Endothelial cell of umbilical vein (primary cell): ENCODE measurements around the gene ACSL4. TPM values are rescaled to one million over a fixed set of nuclear protein-coding genes. Genes with fewer than 3 reads are reported as not detected.
"Not testable (repeated sequence)": the region's sequence is repeated elsewhere in the genome, so short reads cannot be mapped to it uniquely, and the experiment has no call there.

ENCODE experiments used
- BruUV-seq: library from RNA; stranded (reverse); fragments of 400-500 nt; replicated peaks from 2 replicates; lab custom pipeline; 2021; lab: Mats Ljungman, UMichigan
- CTCF ChIA-PET: fragments of 300-600, 350-600 bp; sonication (Branson Sonifier 250); formaldehyde crosslinking; loops from one replicate; lab custom pipeline; 2021; ENCODE audit warnings: antibody characterized with exemption, inconsistent platforms; lab: Charles Lee
- POLR2A ChIA-PET: fragments of 300-600, 350-600 bp; sonication (Branson Sonifier 250); formaldehyde crosslinking; loops from one replicate; lab custom pipeline; 2021; ENCODE audit warnings: antibody characterized with exemption, inconsistent platforms; lab: Charles Lee
- DNase-seq: peaks from one replicate; pipeline ENCODE4 v3.0.0-alpha.2; 2011; ENCODE audit warnings: low read depth, low spot score
- FAIRE-seq: peaks from 2 replicates; lab custom pipeline; 2011; peaks lifted over from hg19 to GRCh38; lab: Jason Lieb, UNC
- H2AFZ ChIP-seq: 2 replicates; pipeline ENCODE4 v1.6.0; 2012; ENCODE audit warnings: low read depth, low read length, control low read depth, inconsistent platforms
- H3K27ac ChIP-seq: 2 replicates; pipeline ENCODE4 v1.5.1; 2011; ENCODE audit warnings: low read depth, mild to moderate bottlenecking, control low read depth, low read length, moderate library complexity; ENCODE audit not compliant: insufficient read depth
- H3K27me3 ChIP-seq, 2 experiments: 2 replicates each; pipeline versions ENCODE4 v1.6.0 to v1.6.1; 2011; ENCODE audit warnings: low read length in 2 of 2, mixed read lengths in 1 of 2; ENCODE audit not compliant: control insufficient read depth in 2 of 2, insufficient read depth in 2 of 2
- H3K36me3 ChIP-seq, 2 experiments: 2 replicates in 1 of 2; 3 replicates in 1 of 2; pipeline ENCODE4 v1.5.1; 2011; ENCODE audit warnings: low read length in 2 of 2, mild to moderate bottlenecking in 1 of 2, moderate library complexity in 1 of 2; ENCODE audit not compliant: control insufficient read depth in 2 of 2, insufficient read depth in 2 of 2; ENCODE audit errors: extremely low read depth in 1 of 2
- H3K4me1 ChIP-seq: 3 replicates; pipeline ENCODE4 v1.5.1; 2011; ENCODE audit warnings: mild to moderate bottlenecking, low read length; ENCODE audit not compliant: control insufficient read depth, insufficient read depth; ENCODE audit errors: extremely low read depth
- H3K4me2 ChIP-seq: 2 replicates; pipeline ENCODE4 v1.6.1; 2011; ENCODE audit warnings: low read length, control low read depth, mixed read lengths; ENCODE audit not compliant: insufficient read depth
- H3K4me3 ChIP-seq, 3 experiments: fragments of 200-600 bp in 1 of 3; sonication (generic), shearing (Covaris generic) in 1 of 3; replicated peaks in 1 of 3; 2 replicates each; pipeline ENCODE4 v1.5.1; 2011 to 2016; ENCODE audit warnings: control low read depth in 3 of 3, low read length in 3 of 3, mild to moderate bottlenecking in 2 of 3, inconsistent platforms in 1 of 3, low read depth in 1 of 3, moderate library complexity in 1 of 3; ENCODE audit not compliant: insufficient read depth in 1 of 3
- H3K79me2 ChIP-seq: 2 replicates; pipeline ENCODE4 v1.6.0; 2012; ENCODE audit warnings: low read length, inconsistent platforms; ENCODE audit not compliant: control insufficient read depth, insufficient read depth
- H3K9ac ChIP-seq: replicated peaks from 2 replicates; pipeline ENCODE3; 2011; ENCODE audit warnings: low read length, control low read depth; ENCODE audit not compliant: insufficient read depth; ENCODE audit errors: extremely low read depth
- H3K9me1 ChIP-seq: replicated peaks from 3 replicates; pipeline ENCODE4 v1.6.0; 2011; ENCODE audit warnings: mild to moderate bottlenecking, low read length; ENCODE audit not compliant: control insufficient read depth, insufficient read depth; ENCODE audit errors: extremely low read depth
- H3K9me3 ChIP-seq: replicated peaks from 2 replicates; pipeline ENCODE4 v1.5.1; 2012; ENCODE audit warnings: low read length, inconsistent platforms; ENCODE audit not compliant: control insufficient read depth, insufficient read depth
- H4K20me1 ChIP-seq: replicated peaks from 2 replicates; pipeline ENCODE3; 2011; ENCODE audit warnings: mild to moderate bottlenecking, low read length; ENCODE audit not compliant: control insufficient read depth, insufficient read depth; ENCODE audit errors: extremely low read depth
- EZH2 ChIP-seq: IDR thresholded peaks from 2 replicates; pipeline ENCODE4 v1.6.1; 2012; ENCODE audit warnings: borderline replicate concordance, low read depth, mild to moderate bottlenecking, moderate library complexity, low read length, inconsistent platforms; ENCODE audit not compliant: severe bottlenecking
- FOS ChIP-seq: IDR thresholded peaks from 2 replicates; pipeline ENCODE4 v1.6.1; 2011; ENCODE audit warnings: mild to moderate bottlenecking, low read length, moderate library complexity, borderline replicate concordance; ENCODE audit not compliant: insufficient read depth
- GATA2 ChIP-seq: IDR thresholded peaks from 2 replicates; pipeline ENCODE4 v1.7.0; 2011; ENCODE audit warnings: low read depth, mild to moderate bottlenecking, moderate library complexity, mixed read lengths, low read length; ENCODE audit not compliant: insufficient read length, insufficient read depth
- JUN ChIP-seq: IDR thresholded peaks from 2 replicates; pipeline ENCODE4 v1.6.1; 2011; ENCODE audit warnings: borderline replicate concordance, low read depth; ENCODE audit not compliant: insufficient read length, insufficient read depth
- MAX ChIP-seq: IDR thresholded peaks from 2 replicates; pipeline ENCODE4 v1.6.1; 2011; ENCODE audit not compliant: insufficient read depth, insufficient read length
- MYC ChIP-seq: IDR thresholded peaks from one replicate; pipeline ENCODE4 v1.6.1; 2011; ENCODE audit warnings: mild to moderate bottlenecking, low read depth, low read length
- POLR2A ChIP-seq: IDR thresholded peaks from 2 replicates; pipeline ENCODE4 v1.6.1; 2012; ENCODE audit warnings: low read depth, mild to moderate bottlenecking, control low read depth, low read length
- POLR2AphosphoS5 ChIP-seq: IDR thresholded peaks from 2 replicates; pipeline ENCODE4 v1.6.1; 2012; ENCODE audit warnings: low read depth, mild to moderate bottlenecking, control low read depth, low read length, moderate library complexity; ENCODE audit not compliant: insufficient read depth
- dilution Hi-C: fragments of 300-500 bp; cut with MboI; formaldehyde crosslinking; loops from one replicate; pipeline ENCODE4 v1.15.0; 2019; ENCODE audit warnings: low sequenced_read_pairs; ENCODE audit not compliant: extremely low pct_ligation_motif_present
- intact Hi-C: fragments of 100-400 bp; cut with micrococcal nuclease; formaldehyde crosslinking; loops from one replicate; pipeline ENCODE4 v1.10.0; 2022
- polyA plus RNA-seq, 4 experiments: library from polyadenylated mRNA; depleted of rRNA in 3 of 4; stranded (reverse) in 3 of 4; unstranded in 1 of 4; fragments of >200 nt; gene quantifications; 2 replicates each; pipeline versions ENCODE4 v1.2.1 to v1.2.3, GENCODE V29; 2011 to 2012; ENCODE audit warnings: missing spikeins in 1 of 4
- total RNA-seq: library from RNA; stranded (reverse); gene quantifications from 2 replicates; pipeline ENCODE4 v1.2.3, GENCODE V29; 2021
- TF ChIP-seq, protein P1 (sequence below), 2 donors: IDR thresholded peaks; 1 replicate in 1 of 2; 2 replicates in 1 of 2; pipeline ENCODE4 v1.5.1; 2011; ENCODE audit warnings: low read length in 2 of 2, mild to moderate bottlenecking in 2 of 2, moderate library complexity in 2 of 2, control low read depth in 1 of 2, inconsistent platforms in 1 of 2, low read depth in 1 of 2; ENCODE audit not compliant: insufficient read depth in 1 of 2; ENCODE audit errors: extremely low read depth in 1 of 2

The ACSL4 gene
- total and polyA plus RNA-seq, 2 donors (not counting 3 experiments of a cell fraction or from before 2014, with no cell fraction given): 20.7 to 85.5 TPM

- DNase-seq (no peak), FAIRE-seq (no peak)
- no peak overlapping the region for H3K4me3 ChIP-seq
- no peaks in the 10 kb centered on the region for H3K9me3 ChIP-seq
- ChIA-PET CTCF (no interaction called here), POLR2A (no interaction called here)
- no peaks in the 10 kb centered on the region for H3K4me1 ChIP-seq
- TF ChIP-seq JUN (no peak), GATA2 (no peak), EZH2 (no peak), POLR2AphosphoS5 (no peak), FOS (no peak), MYC (no peak), MAX (no peak), POLR2A (no peak)
- TF ChIP-seq, protein P1, sequence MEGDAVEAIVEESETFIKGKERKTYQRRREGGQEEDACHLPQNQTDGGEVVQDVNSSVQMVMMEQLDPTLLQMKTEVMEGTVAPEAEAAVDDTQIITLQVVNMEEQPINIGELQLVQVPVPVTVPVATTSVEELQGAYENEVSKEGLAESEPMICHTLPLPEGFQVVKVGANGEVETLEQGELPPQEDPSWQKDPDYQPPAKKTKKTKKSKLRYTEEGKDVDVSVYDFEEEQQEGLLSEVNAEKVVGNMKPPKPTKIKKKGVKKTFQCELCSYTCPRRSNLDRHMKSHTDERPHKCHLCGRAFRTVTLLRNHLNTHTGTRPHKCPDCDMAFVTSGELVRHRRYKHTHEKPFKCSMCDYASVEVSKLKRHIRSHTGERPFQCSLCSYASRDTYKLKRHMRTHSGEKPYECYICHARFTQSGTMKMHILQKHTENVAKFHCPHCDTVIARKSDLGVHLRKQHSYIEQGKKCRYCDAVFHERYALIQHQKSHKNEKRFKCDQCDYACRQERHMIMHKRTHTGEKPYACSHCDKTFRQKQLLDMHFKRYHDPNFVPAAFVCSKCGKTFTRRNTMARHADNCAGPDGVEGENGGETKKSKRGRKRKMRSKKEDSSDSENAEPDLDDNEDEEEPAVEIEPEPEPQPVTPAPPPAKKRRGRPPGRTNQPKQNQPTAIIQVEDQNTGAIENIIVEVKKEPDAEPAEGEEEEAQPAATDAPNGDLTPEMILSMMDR (IDR thresholded peaks at IDR 0.05; ENCODE audit: extremely low read depth in 1 of 2, insufficient read depth in 1 of 2, low read depth in 1 of 2, low read length in 2 of 2): no peak
- no peaks in the 10 kb centered on the region for H4K20me1 ChIP-seq
- peaks cover 0 to 3% of the 10 kb centered on the region in 2 experiments for H3K36me3 ChIP-seq
- no peak overlapping the region for H3K27ac ChIP-seq
- H3K4me2 ChIP-seq: no peak overlapping the region
- no peak overlapping the region for H2AFZ ChIP-seq
- peaks cover 5% of the 10 kb centered on the region for H3K79me2 ChIP-seq
- intact Hi-C loops: no loop called here
- no TSS peak for BruUV-seq
- H3K27me3 ChIP-seq: no peaks in the 10 kb centered on the region
- H3K9ac ChIP-seq: no peak overlapping the region
- no peaks in the 10 kb centered on the region for H3K9me1 ChIP-seq
- dilution Hi-C loops: no loop called here
Measured at GRCh38 chrX:109672239-109672638, 60.8 kb downstream of the ACSL4 start.

GRCh38 chrX:109671170-109671569 is 61.9 kb downstream of the ACSL4 start:
- dilution Hi-C loops, intact Hi-C loops, H3K9me1 ChIP-seq, POLR2A ChIA-PET, CTCF ChIA-PET, BruUV-seq, H3K27ac ChIP-seq, H3K4me1 ChIP-seq, H3K36me3 ChIP-seq, H3K79me2 ChIP-seq, H3K27me3 ChIP-seq, H3K9ac ChIP-seq, H3K4me2 ChIP-seq, H4K20me1 ChIP-seq, FAIRE-seq, DNase-seq, H3K9me3 ChIP-seq, H3K4me3 ChIP-seq, H2AFZ ChIP-seq: not testable (repeated sequence)
